ENCODE measurements around the gene EFHB.
"Not testable (repeated sequence)": the region's sequence is repeated elsewhere in the genome, so short reads cannot be mapped to it uniquely, and the experiment has no call there.

EFHB gene

GRCh38 chr3:19931180-19931692 lies 2.8 kb downstream of the EFHB start:
- no peak for DNase-seq

- no peak for DNase-seq
Measured at GRCh38 chr3:19920401-19921080, 13.5 kb downstream of the EFHB start.

- DNase-seq = no peak
Measured at GRCh38 chr3:19917167-19917566, 16.9 kb downstream of the EFHB start.

- no peak for DNase-seq
Measured at GRCh38 chr3:19911452-19911851, 22.6 kb downstream of the EFHB start.

GRCh38 chr3:19907523-19907922 lies 26.5 kb downstream of the EFHB start:
- DNase-seq = no peak

GRCh38 chr3:19903649-19904048 lies 30.4 kb downstream of the EFHB start:
- DNase-seq = no peak

- no peak for DNase-seq
Measured at GRCh38 chr3:19901918-19902317, 32.1 kb downstream of the EFHB start.

- DNase-seq = no peak
Measured at GRCh38 chr3:19901337-19901736, 32.7 kb downstream of the EFHB start.

- not testable (repeated sequence) for DNase-seq
Measured at GRCh38 chr3:19899833-19900232, 34.2 kb downstream of the EFHB start.

GRCh38 chr3:19899264-19899663 lies 34.8 kb downstream of the EFHB start:
- DNase-seq = no peak

GRCh38 chr3:19898721-19899120 lies 35.3 kb downstream of the EFHB start:
- DNase-seq = no peak

GRCh38 chr3:19891740-19892139 lies 42.3 kb downstream of the EFHB start:
- no peak for DNase-seq

- no peak for DNase-seq
Measured at GRCh38 chr3:19888428-19889152, 45.4 kb downstream of the EFHB start.

- DNase-seq = not testable (repeated sequence)
Measured at GRCh38 chr3:19887122-19887521, 46.9 kb downstream of the EFHB start.

GRCh38 chr3:19886404-19886803 lies 47.6 kb downstream of the EFHB start:
- no peak for DNase-seq

GRCh38 chr3:19885468-19885867 lies 48.5 kb downstream of the EFHB start:
- no peak for DNase-seq

- no peak for DNase-seq
Measured at GRCh38 chr3:19881852-19882251, 52.2 kb downstream of the EFHB start.

GRCh38 chr3:19881036-19881435 lies 53.0 kb downstream of the EFHB start:
- DNase-seq = no peak

GRCh38 chr3:19877656-19878055 lies 56.4 kb downstream of the EFHB start:
- DNase-seq = no peak

GRCh38 chr3:19866751-19867347 lies 67.2 kb downstream of the EFHB start:
- peak in 1 of 2 experiments; percentile 1 for DNase-seq

- not testable (repeated sequence) for DNase-seq
Measured at GRCh38 chr3:19855318-19855717, 78.7 kb downstream of the EFHB start.

GRCh38 chr3:19846609-19847008 lies 87.4 kb downstream of the EFHB start:
- DNase-seq = not testable (repeated sequence)
